ENCODE data around the gene ANO3.

Gene ANO3

DNA sequence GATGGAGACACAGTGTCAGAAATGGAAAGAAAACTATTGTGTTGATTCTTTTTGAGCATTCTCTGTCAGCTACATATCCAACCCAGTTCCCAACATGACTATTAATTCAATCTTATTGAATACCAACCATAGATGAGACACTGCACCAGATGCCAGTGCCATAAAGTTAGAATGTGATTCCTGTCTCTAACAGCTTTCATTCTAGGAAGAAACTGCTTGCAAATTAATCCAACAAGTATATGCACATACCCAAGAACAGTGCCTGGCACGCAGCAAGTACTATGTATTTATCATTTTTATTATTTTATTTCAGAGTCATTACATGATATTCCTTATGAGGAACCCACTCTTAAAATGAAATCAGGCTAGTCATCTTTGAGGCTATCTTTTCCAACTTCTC is 355.4 kb downstream of the ANO3 start:
- H3K36me3 ChIP-seq (ENCODE audit: control insufficient read depth, low read length): no peaks in the 10 kb centered on the region
- H3K79me2 ChIP-seq (ENCODE audit: control insufficient read depth, low read length): no peaks in the 10 kb centered on the region
- TF ChIP-seq, protein P1, sequence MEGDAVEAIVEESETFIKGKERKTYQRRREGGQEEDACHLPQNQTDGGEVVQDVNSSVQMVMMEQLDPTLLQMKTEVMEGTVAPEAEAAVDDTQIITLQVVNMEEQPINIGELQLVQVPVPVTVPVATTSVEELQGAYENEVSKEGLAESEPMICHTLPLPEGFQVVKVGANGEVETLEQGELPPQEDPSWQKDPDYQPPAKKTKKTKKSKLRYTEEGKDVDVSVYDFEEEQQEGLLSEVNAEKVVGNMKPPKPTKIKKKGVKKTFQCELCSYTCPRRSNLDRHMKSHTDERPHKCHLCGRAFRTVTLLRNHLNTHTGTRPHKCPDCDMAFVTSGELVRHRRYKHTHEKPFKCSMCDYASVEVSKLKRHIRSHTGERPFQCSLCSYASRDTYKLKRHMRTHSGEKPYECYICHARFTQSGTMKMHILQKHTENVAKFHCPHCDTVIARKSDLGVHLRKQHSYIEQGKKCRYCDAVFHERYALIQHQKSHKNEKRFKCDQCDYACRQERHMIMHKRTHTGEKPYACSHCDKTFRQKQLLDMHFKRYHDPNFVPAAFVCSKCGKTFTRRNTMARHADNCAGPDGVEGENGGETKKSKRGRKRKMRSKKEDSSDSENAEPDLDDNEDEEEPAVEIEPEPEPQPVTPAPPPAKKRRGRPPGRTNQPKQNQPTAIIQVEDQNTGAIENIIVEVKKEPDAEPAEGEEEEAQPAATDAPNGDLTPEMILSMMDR (IDR thresholded peaks at IDR 0.05; ENCODE audit: low read depth, low read length, poor library complexity, severe bottlenecking): no peak
- TF ChIP-seq EZH2phosphoT487 (IDR thresholded peaks at IDR 0.05; ENCODE audit: borderline replicate concordance, low read length): no peak
- no peaks in the 10 kb centered on the region for H3K9me3 ChIP-seq (ENCODE audit: control insufficient read depth, insufficient read depth, low read length)
- no peak overlapping the region for H3K27ac ChIP-seq (ENCODE audit: low read depth, low read length)
- H3F3A ChIP-seq (ENCODE audit: control insufficient read depth, insufficient read depth): no peaks in the 10 kb centered on the region
- no peaks in the 10 kb centered on the region for H4K20me1 ChIP-seq (ENCODE audit: control insufficient read depth, insufficient read depth, low read depth, low read length)
- no peak overlapping the region for H3K4me3 ChIP-seq (ENCODE audit: low read length)
- H3K4me2 ChIP-seq (ENCODE audit: low read length): no peak overlapping the region
- H3K4me1 ChIP-seq (ENCODE audit: control insufficient read depth, low read length): no peaks in the 10 kb centered on the region
- no peaks in the 10 kb centered on the region for H3K9me2 ChIP-seq (replicated peaks; ENCODE audit: control insufficient read depth, low read length)
- no peaks in the 10 kb centered on the region for H3K27me3 ChIP-seq (ENCODE audit: control insufficient read depth, low read length)

- H3K36me3 ChIP-seq (ENCODE audit: control insufficient read depth, low read length): no peaks in the 10 kb centered on the region
- no peaks in the 10 kb centered on the region for H3K4me1 ChIP-seq (ENCODE audit: control insufficient read depth, low read length)
- no peaks in the 10 kb centered on the region for H3K27me3 ChIP-seq (ENCODE audit: control insufficient read depth, low read length)
- TF ChIP-seq, protein P1 (IDR thresholded peaks at IDR 0.05; ENCODE audit: low read depth, low read length, poor library complexity, severe bottlenecking): no peak
- no peak for TF ChIP-seq EZH2phosphoT487 (IDR thresholded peaks at IDR 0.05; ENCODE audit: borderline replicate concordance, low read length)
- H3K79me2 ChIP-seq (ENCODE audit: control insufficient read depth, low read length): no peaks in the 10 kb centered on the region
- H3K9me3 ChIP-seq (ENCODE audit: control insufficient read depth, insufficient read depth, low read length): no peaks in the 10 kb centered on the region
- no peaks in the 10 kb centered on the region for H4K20me1 ChIP-seq (ENCODE audit: control insufficient read depth, insufficient read depth, low read depth, low read length)
- no peak overlapping the region for H3K4me3 ChIP-seq (ENCODE audit: low read length)
- no peak overlapping the region for H3K4me2 ChIP-seq (ENCODE audit: low read length)
- H3F3A ChIP-seq (ENCODE audit: control insufficient read depth, insufficient read depth): no peaks in the 10 kb centered on the region
- no peak overlapping the region for H3K27ac ChIP-seq (ENCODE audit: low read depth, low read length)
- H3K9me2 ChIP-seq (replicated peaks; ENCODE audit: control insufficient read depth, low read length): no peaks in the 10 kb centered on the region
Measured at GRCh38 chr11:26688701-26689100, 356.8 kb downstream of the ANO3 start.

GRCh38 chr11:26696330-26696729 is 364.4 kb downstream of the ANO3 start:
- Histone ChIP-seq H3K4me3 (ENCODE audit: low read length) (no peak overlapping the region), H3K4me2 (ENCODE audit: low read length) (no peak overlapping the region), H3K27me3 (ENCODE audit: control insufficient read depth, low read length) (no peaks in the 10 kb centered on the region), H4K20me1 (ENCODE audit: control insufficient read depth, insufficient read depth, low read depth, low read length) (no peaks in the 10 kb centered on the region), H3K9me3 (ENCODE audit: control insufficient read depth, insufficient read depth, low read length) (no peaks in the 10 kb centered on the region), H3F3A (ENCODE audit: control insufficient read depth, insufficient read depth) (no peaks in the 10 kb centered on the region), H3K9me2 (replicated peaks; ENCODE audit: control insufficient read depth, low read length) (no peaks in the 10 kb centered on the region), H3K4me1 (ENCODE audit: control insufficient read depth, low read length) (no peaks in the 10 kb centered on the region), H3K27ac (ENCODE audit: low read depth, low read length) (no peak overlapping the region), H3K79me2 (ENCODE audit: control insufficient read depth, low read length) (no peaks in the 10 kb centered on the region), H3K36me3 (ENCODE audit: control insufficient read depth, low read length) (no peaks in the 10 kb centered on the region)
- TF ChIP-seq, protein P1 (IDR thresholded peaks at IDR 0.05; ENCODE audit: low read depth, low read length, poor library complexity, severe bottlenecking): no peak
- no peak for TF ChIP-seq EZH2phosphoT487 (IDR thresholded peaks at IDR 0.05; ENCODE audit: borderline replicate concordance, low read length)

- no peak overlapping the region for H3K27ac ChIP-seq (ENCODE audit: low read depth, low read length)
- H3K4me1 ChIP-seq (ENCODE audit: control insufficient read depth, low read length): no peaks in the 10 kb centered on the region
- no peaks in the 10 kb centered on the region for H3K9me2 ChIP-seq (replicated peaks; ENCODE audit: control insufficient read depth, low read length)
- no peak overlapping the region for H3K4me3 ChIP-seq (ENCODE audit: low read length)
- TF ChIP-seq, protein P1 (IDR thresholded peaks at IDR 0.05; ENCODE audit: low read depth, low read length, poor library complexity, severe bottlenecking): no peak
- no peak for TF ChIP-seq EZH2phosphoT487 (IDR thresholded peaks at IDR 0.05; ENCODE audit: borderline replicate concordance, low read length)
- no peaks in the 10 kb centered on the region for H3K27me3 ChIP-seq (ENCODE audit: control insufficient read depth, low read length)
- no peaks in the 10 kb centered on the region for H3K9me3 ChIP-seq (ENCODE audit: control insufficient read depth, insufficient read depth, low read length)
- no peaks in the 10 kb centered on the region for H3K36me3 ChIP-seq (ENCODE audit: control insufficient read depth, low read length)
- no peaks in the 10 kb centered on the region for H3K79me2 ChIP-seq (ENCODE audit: control insufficient read depth, low read length)
- H3K4me2 ChIP-seq (ENCODE audit: low read length): no peak overlapping the region
- no peaks in the 10 kb centered on the region for H3F3A ChIP-seq (ENCODE audit: control insufficient read depth, insufficient read depth)
- H4K20me1 ChIP-seq (ENCODE audit: control insufficient read depth, insufficient read depth, low read depth, low read length): no peaks in the 10 kb centered on the region
Measured at GRCh38 chr11:26698224-26698623, 366.3 kb downstream of the ANO3 start.
